ENCODE measurements around the gene MYBL2. TPM values are rescaled to one million over a fixed set of nuclear protein-coding genes. Genes with fewer than 3 reads are reported as not detected.

Gene MYBL2
- 10 to 100 TPM; 64.7 to 65.7 TPM for total RNA-seq

GRCh38 chr20:43666376-43667328, at the start of gene MYBL2:
MYBL2 (plus strand) TSS chr20:43667114; CDS start chr20:43667284, 170 bp downstream.

DNA sequence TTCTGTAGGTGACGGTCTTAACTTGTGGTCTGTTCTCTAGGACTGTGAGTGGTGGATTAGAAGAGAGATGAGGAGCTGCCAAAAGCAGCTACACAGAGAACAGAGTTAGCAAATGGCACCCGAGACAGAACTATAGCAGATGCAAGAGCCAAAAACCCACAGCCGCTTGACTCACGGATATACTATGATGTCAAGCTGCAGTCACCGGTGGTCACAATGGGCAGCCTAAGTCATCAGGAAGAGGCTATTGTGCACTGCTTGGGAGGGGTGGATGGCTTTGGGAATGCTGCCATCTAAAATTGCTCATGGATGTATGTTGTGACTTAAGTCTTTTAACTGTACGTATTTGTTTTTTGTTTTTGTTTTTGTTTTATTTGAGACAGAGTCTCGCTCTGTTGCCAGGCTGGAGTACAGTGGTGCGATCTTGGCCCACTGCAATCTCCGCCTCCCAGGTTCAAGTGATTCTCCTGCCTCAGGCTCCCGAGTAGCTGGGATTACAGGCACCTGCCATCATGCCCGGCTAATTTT, 60.0 kb downstream of the MYBL2 start, which contains the start of gene GTSF1L:
Gene GTSF1L, minus strand, starts transcription at position 192 of the 528 bp plus-strand sequence. CDS start 308 bp downstream, outside the sequence.

Other genes with a start within 250 kb of the MYBL2 start
- 100 to 1,000 TPM; 164 to 168 TPM for gene SRSF6, start 209.2 kb upstream of the MYBL2 start, total RNA-seq
- 1 to 10 TPM; 8.0 to 9.3 TPM for gene L3MBTL1, start 159.4 kb upstream of the MYBL2 start, total RNA-seq
- gene SGK2, start 108.1 kb upstream of the MYBL2 start, total RNA-seq, result under 1 TPM; 0.28 to 0.63 TPM
- 10 to 100 TPM; 12.5 to 14.4 TPM for gene IFT52, start 76.2 kb upstream of the MYBL2 start, total RNA-seq
- under 1 TPM in 1 of 2 experiments, not detected in 1; 0.29 TPM for gene GTSF1L, start 59.9 kb downstream of the MYBL2 start, total RNA-seq
- gene TOX2, start 247.7 kb downstream of the MYBL2 start, total RNA-seq, result under 1 TPM; 0.55 to 0.93 TPM

All from activated naive CD4-positive, alpha-beta T cell treated with anti-CD3 and anti-CD28 coated beads, Interleukin-2, amount 10 ng/mL, durations not matched to agents 5 hours and 36 hours (primary cell).